Measurements from ENCODE around the gene GID8. TPM values are rescaled to one million over a fixed set of nuclear protein-coding genes. Genes with fewer than 3 reads are reported as not detected.

GID8 gene
- total RNA-seq, 2 experiments from 2014 or later: 39.2 to 42.2 TPM

- Mint-ChIP-seq H3K27me3 (no peaks in the 10 kb centered on the region), H3K27ac (no peak overlapping the region), H3K4me1 (ENCODE audit: low read depth) (peaks cover 9% of the 10 kb centered on the region), H3K36me3 (ENCODE audit: low read depth) (peaks cover 68% of the 10 kb centered on the region), H3K9me3 (no peaks in the 10 kb centered on the region), H3K4me3 (no peak overlapping the region)
- ChIA-PET POLR2A (interaction anchor here (0.6 to 1.3 kb wide), 2 partner anchors 9 to 39 kb away, joined by 3 read pairs; partner anchors contain the start of gene GID8), CTCF (interaction anchor here (1.3 kb wide), 1 partner anchor 10 kb away, joined by 3 read pairs; no protein-coding TSS in a partner anchor)
- ATAC-seq: no peak
- intact Hi-C loops (cut with micrococcal nuclease): no loop called here
- DNase-seq: no peak
- TF ChIP-seq CTCF (IDR thresholded peaks at IDR 0.05): no peak
Observed at GRCh38 chr20:62946918-62947317, 9.0 kb downstream of the GID8 start.

DNA sequence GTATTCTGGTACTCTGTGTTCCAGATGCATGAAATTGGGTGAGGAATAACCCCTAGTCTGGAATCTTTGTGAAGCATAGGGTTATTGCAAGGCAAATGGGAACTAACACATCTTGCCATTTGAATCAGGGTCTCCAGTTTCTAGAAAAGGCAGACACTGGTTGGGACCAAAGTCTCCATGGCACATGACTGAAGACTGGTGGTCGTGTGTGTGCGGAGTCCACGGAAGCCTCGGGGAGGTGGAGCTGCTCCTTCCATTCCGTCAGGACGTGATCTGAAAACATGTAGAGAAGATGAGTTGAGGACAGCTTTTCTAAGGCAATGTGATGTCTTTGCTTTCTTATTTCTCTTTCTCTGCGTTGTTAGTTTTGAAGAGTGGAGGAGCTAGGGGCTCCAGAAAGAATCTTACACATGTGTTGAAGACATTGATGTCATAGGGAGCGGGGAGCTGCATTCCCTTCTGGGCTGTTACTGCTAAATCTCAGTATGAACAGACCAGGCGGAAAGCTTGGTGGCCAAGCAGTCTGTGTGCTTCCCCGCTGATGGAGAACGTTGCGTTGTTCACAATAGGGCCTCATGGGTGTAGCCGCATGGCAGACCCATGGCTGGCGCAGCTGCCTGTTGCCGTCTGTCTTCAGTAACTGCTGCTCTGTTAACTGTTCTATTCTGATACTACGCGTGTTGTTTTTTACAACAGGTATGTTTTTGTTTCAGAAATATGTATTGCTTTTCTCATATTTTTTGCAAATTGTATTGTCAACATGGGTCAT is 9.8 kb downstream of the GID8 start:
- Mint-ChIP-seq H3K36me3 (ENCODE audit: low read depth) (peaks cover 66% of the 10 kb centered on the region), H3K9me3 (no peaks in the 10 kb centered on the region), H3K4me1 (ENCODE audit: low read depth) (peaks cover 12% of the 10 kb centered on the region), H3K27ac (no peak overlapping the region), H3K27me3 (no peaks in the 10 kb centered on the region), H3K4me3 (no peak overlapping the region)
- no peak for TF ChIP-seq CTCF (IDR thresholded peaks at IDR 0.05)
- POLR2A ChIA-PET: interaction anchor here (0.6 to 2.1 kb wide), 5 partner anchors 13 to 205 kb away, joined by 3 to 4 read pairs (median 3); no protein-coding TSS in a partner anchor
- DNase-seq: no peak
- ATAC-seq: no peak
- intact Hi-C loops (cut with micrococcal nuclease): no loop called here
- CTCF ChIA-PET: interaction anchor here (0.7 to 1.3 kb wide), 3 partner anchors 11 to 46 kb away, joined by 3 read pairs; no protein-coding TSS in a partner anchor

GRCh38 chr20:62949153-62949821 is 11.3 kb downstream of the GID8 start:
- DNase-seq (no peak), ATAC-seq (no peak)
- TF ChIP-seq CTCF (IDR thresholded peaks at IDR 0.05): no peak
- Mint-ChIP-seq H3K9me3 (no peaks in the 10 kb centered on the region), H3K27ac (no peak overlapping the region), H3K4me3 (no peak overlapping the region), H3K4me1 (ENCODE audit: low read depth) (peaks cover 14% of the 10 kb centered on the region), H3K27me3 (no peaks in the 10 kb centered on the region), H3K36me3 (ENCODE audit: low read depth) (peaks cover 59% of the 10 kb centered on the region)
- CTCF ChIA-PET: interaction anchor here (1.0 to 1.7 kb wide), 7 partner anchors 10 to 62 kb away, joined by 3 to 7 read pairs (median 3); partner anchors contain the start of gene GID8
- POLR2A ChIA-PET: interaction anchor here (1.1 to 2.1 kb wide), 5 partner anchors 10 to 51 kb away, joined by 3 to 12 read pairs (median 4); partner anchors contain the start of gene DIDO1
- intact Hi-C loops (cut with micrococcal nuclease): no loop called here

DNA sequence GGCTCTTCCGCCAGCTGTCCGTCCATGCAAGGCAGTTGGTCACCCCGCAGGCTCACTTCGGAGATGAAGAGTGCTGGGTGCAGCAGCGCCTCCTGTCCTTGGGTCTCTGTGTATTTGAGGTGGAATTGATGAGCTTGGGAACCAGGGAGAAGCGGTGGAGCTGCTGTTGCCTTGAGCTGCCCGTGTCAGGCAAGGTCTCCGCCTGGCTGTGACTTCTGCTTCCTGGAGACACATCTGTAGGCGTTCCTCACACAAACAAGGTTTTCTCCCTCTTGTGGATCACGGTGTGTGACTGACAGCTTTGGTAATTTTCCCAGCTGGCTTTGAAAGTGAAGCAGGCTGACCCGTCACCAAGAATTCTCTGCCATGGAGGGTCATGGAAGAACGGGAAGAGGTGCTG is 12.0 kb downstream of the GID8 start:
- ChIA-PET CTCF (interaction anchor here (1.0 to 1.7 kb wide), 5 partner anchors 9 to 62 kb away, joined by 3 to 7 read pairs (median 3); partner anchors contain the start of gene GID8), POLR2A (interaction anchor here (1.2 to 1.9 kb wide), 3 partner anchors 11 to 47 kb away, joined by 3 to 12 read pairs (median 5); partner anchors contain the start of gene DIDO1)
- Mint-ChIP-seq H3K4me1 (ENCODE audit: low read depth) (peaks cover 20% of the 10 kb centered on the region), H3K27ac (no peak overlapping the region), H3K4me3 (no peak overlapping the region), H3K27me3 (no peaks in the 10 kb centered on the region), H3K36me3 (ENCODE audit: low read depth) (peaks cover 57% of the 10 kb centered on the region), H3K9me3 (no peaks in the 10 kb centered on the region)
- intact Hi-C loops (cut with micrococcal nuclease): loop anchor here (10.0 kb wide), 1 partner anchor 45 kb away; no protein-coding TSS in a partner anchor
- no peak for DNase-seq
- TF ChIP-seq CTCF (IDR thresholded peaks at IDR 0.05): no peak
- ATAC-seq: no peak
